Measurements from ENCODE around the gene SH2D6. TPM values are rescaled to one million over a fixed set of nuclear protein-coding genes. Genes with fewer than 3 reads are reported as not detected.
A peak's percentile ranks its signal among the peaks of the same experiment; 100 is the strongest.

Gene SH2D6
- total and polyA plus RNA-seq, 2 of the 8 experiments (the other 6 are each of a cell fraction or from before 2014, with no cell fraction given): 0.42 TPM; not detected in 1

DNA sequence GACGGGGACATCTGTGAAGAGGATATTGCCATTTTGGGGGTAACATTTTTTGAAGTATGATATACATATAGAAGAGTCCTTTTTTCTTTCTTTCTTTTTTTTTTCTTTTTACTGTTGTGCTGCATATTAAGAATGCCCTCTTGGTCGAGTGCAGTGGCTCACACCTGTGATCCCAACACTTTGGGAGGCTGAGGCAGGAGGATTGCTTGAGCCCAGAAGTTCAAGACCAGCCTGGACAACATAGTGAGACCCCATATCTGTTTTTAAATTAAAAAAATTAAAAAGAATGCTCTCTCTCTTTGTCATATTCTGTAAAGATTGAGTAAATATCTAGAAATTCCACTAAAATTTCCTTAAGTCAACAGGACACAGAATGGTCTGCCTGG, 3.6 kb downstream of the SH2D6 start:
- TF ChIP-seq, protein P1, sequence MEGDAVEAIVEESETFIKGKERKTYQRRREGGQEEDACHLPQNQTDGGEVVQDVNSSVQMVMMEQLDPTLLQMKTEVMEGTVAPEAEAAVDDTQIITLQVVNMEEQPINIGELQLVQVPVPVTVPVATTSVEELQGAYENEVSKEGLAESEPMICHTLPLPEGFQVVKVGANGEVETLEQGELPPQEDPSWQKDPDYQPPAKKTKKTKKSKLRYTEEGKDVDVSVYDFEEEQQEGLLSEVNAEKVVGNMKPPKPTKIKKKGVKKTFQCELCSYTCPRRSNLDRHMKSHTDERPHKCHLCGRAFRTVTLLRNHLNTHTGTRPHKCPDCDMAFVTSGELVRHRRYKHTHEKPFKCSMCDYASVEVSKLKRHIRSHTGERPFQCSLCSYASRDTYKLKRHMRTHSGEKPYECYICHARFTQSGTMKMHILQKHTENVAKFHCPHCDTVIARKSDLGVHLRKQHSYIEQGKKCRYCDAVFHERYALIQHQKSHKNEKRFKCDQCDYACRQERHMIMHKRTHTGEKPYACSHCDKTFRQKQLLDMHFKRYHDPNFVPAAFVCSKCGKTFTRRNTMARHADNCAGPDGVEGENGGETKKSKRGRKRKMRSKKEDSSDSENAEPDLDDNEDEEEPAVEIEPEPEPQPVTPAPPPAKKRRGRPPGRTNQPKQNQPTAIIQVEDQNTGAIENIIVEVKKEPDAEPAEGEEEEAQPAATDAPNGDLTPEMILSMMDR (IDR thresholded peaks at IDR 0.05; ENCODE audit: control extremely low read depth in 1 of 3, insufficient read depth in 1 of 3, low read depth in 1 of 3, low read length in 3 of 3): no peak
- no peak for TF ChIP-seq HDAC2 (IDR thresholded peaks at IDR 0.05; ENCODE audit: borderline replicate concordance in 1 of 2, low read depth in 2 of 2, low read length in 2 of 2)
- TF ChIP-seq CHD1 (IDR thresholded peaks at IDR 0.05; ENCODE audit: low read depth, low read length): no peak
- TF ChIP-seq, protein P2, sequence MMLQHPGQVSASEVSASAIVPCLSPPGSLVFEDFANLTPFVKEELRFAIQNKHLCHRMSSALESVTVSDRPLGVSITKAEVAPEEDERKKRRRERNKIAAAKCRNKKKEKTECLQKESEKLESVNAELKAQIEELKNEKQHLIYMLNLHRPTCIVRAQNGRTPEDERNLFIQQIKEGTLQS (IDR thresholded peaks at IDR 0.05; ENCODE audit: insufficient read depth, low read depth, low read length): no peak
- no peak for TF ChIP-seq RFX5 (IDR thresholded peaks at IDR 0.05; ENCODE audit: borderline replicate concordance, low read depth, low read length)
- no peak for TF ChIP-seq RXRA (IDR thresholded peaks at IDR 0.05; ENCODE audit: insufficient read depth, low read depth, low read length)
- TF ChIP-seq ASH2L (IDR thresholded peaks at IDR 0.05; ENCODE audit: low read length): no peak
- TF ChIP-seq BRCA1 (IDR thresholded peaks at IDR 0.05; ENCODE audit: low read depth, low read length): no peak

More for the DNA sequence above, 3.6 kb downstream of the SH2D6 start:
- 73% methylated on average over 2 of the region's 2 CpGs; no CpG with 5 or more reads in 1 of the 2 experiments for WGBS, 2 experiments (ENCODE audit: extremely low coverage in 1 of 2, insufficient coverage in 1 of 2, insufficient read length in 1 of 2, insufficient replicate concordance in 2 of 2, low coverage in 1 of 2, low lambda C conversion rate in 2 of 2, missing lambda C conversion rate in 1 of 2)
- no peak overlapping the region for H2BK15ac ChIP-seq (ENCODE audit: low read length)
- H3K56ac ChIP-seq (replicated peaks; ENCODE audit: insufficient read length, low read depth, low read length): no peak overlapping the region
- no peak overlapping the region for H3K4me2 ChIP-seq (ENCODE audit: insufficient read depth in 1 of 2, low read depth in 2 of 2, low read length in 2 of 2)
- no peak overlapping the region for H3K23ac ChIP-seq (ENCODE audit: insufficient read length)
- FAIRE-seq: no peak
- no peak overlapping the region for H2BK5ac ChIP-seq (ENCODE audit: low read depth, low read length)
- no peak overlapping the region for H2BK12ac ChIP-seq (ENCODE audit: low read depth, low read length)
- H3K23me2 ChIP-seq (ENCODE audit: low read depth, low read length): peaks cover 2% of the 10 kb centered on the region; the same call in 1 of the 2 replicates
- no peaks in the 10 kb centered on the region for H3K9me3 ChIP-seq (ENCODE audit: insufficient read depth in 2 of 2, low read depth in 1 of 2, low read length in 1 of 2)
- H3K9ac ChIP-seq (replicated peaks in 1 of 4; ENCODE audit: extremely low read depth in 1 of 4, low read depth in 3 of 4, low read length in 3 of 4): no peak overlapping the region
- H2AK5ac ChIP-seq (ENCODE audit: low read depth, low read length): no peak overlapping the region
- ChIA-PET POLR2A (ENCODE audit: partially characterized antibody) (interaction anchor here (1.2 to 55.3 kb wide), 4 partner anchors 9 to 125 kb away, joined by 4 to 1889 read pairs (median 26); partner anchors contain the start of genes GGCX and MAT2A), CTCF (ENCODE audit: partially characterized antibody) (interaction anchor here (0.7 to 15.1 kb wide), 25 partner anchors 8 to 331 kb away, joined by 3 to 259 read pairs (median 6); partner anchors contain the start of genes C2orf68, CAPG, MAT2A and RNF181)
- no peak overlapping the region for H4K8ac ChIP-seq (ENCODE audit: extremely low read depth, insufficient read depth, low read length)
- peaks cover 0 to 3% (median under 1%) of the 10 kb centered on the region in 4 experiments; a peak in 2 of 7 replicates for H3K27me3 ChIP-seq (replicated peaks in 1 of 4; ENCODE audit: control insufficient read depth in 3 of 4, extremely low read depth in 1 of 4, insufficient read depth in 3 of 4, low read length in 3 of 4)
- no peaks in the 10 kb centered on the region for H3K79me2 ChIP-seq (ENCODE audit: control insufficient read depth in 1 of 2, insufficient read depth in 2 of 2, low read length in 2 of 2)
- no peaks in the 10 kb centered on the region for H3K36me3 ChIP-seq (ENCODE audit: control insufficient read depth in 2 of 4, insufficient read depth in 4 of 4, low read length in 3 of 4)
- H3K18ac ChIP-seq (ENCODE audit: extremely low read depth, low read length): no peak overlapping the region
- no peak overlapping the region for H3K4me3 ChIP-seq (ENCODE audit: extremely low read depth in 1 of 4, insufficient read depth in 2 of 4, low read depth in 3 of 4, low read length in 4 of 4)
- H3K79me1 ChIP-seq (ENCODE audit: low read depth, low read length): no peaks in the 10 kb centered on the region
- no peaks in the 10 kb centered on the region for H4K20me1 ChIP-seq (replicated peaks in 1 of 2; ENCODE audit: control insufficient read depth in 1 of 2, insufficient read depth in 2 of 2, low read length in 2 of 2)
- H2BK120ac ChIP-seq (replicated peaks; ENCODE audit: low read depth, low read length): no peak overlapping the region
- H4K91ac ChIP-seq (replicated peaks; ENCODE audit: insufficient read length, low read length): peak overlapping the region; percentile 25
- no peak overlapping the region for H2AFZ ChIP-seq (ENCODE audit: low read length)
- H3K4me1 ChIP-seq (replicated peaks in 1 of 4; ENCODE audit: control insufficient read depth in 3 of 4, insufficient read depth in 4 of 4, low read length in 3 of 4): peaks cover 0 to 20% (median 13%) of the 10 kb centered on the region in 4 experiments; a peak in 6 of 7 replicates
- H3K27ac ChIP-seq (ENCODE audit: low read depth, low read length): no peak overlapping the region
- no peak for DNase-seq (ENCODE audit: low read depth in 1 of 2, low spot score in 2 of 2)
- H3K14ac ChIP-seq (ENCODE audit: insufficient read length): no peak overlapping the region
- no peak overlapping the region for H4K5ac ChIP-seq (ENCODE audit: insufficient read length, low read depth, low read length)
- no peak overlapping the region for H3K4ac ChIP-seq (replicated peaks; ENCODE audit: insufficient read length, low read depth, low read length)
- H2BK20ac ChIP-seq (ENCODE audit: low read length): no peak overlapping the region

Measured in H1 (cell line).